H9 (cell line): ENCODE measurements around the gene SLC35F3. TPM values are rescaled to one million over a fixed set of nuclear protein-coding genes. Genes with fewer than 3 reads are reported as not detected.

Source experiments
- DNase-seq: peaks from one replicate; pipeline ENCODE4 v3.0.0-alpha.2; 2017
- H2AFZ ChIP-seq: one replicate; pipeline ENCODE4 v1.6.1; 2013; ENCODE audit warnings: mild to moderate bottlenecking, low read length, control low read depth, moderate library complexity
- H2AK5ac ChIP-seq: 2 replicates; pipeline ENCODE4 v1.6.1; 2013; ENCODE audit warnings: low read length, control low read depth, mixed read lengths; ENCODE audit not compliant: insufficient read length
- H2BK120ac ChIP-seq: one replicate; pipeline ENCODE4 v1.6.1; 2013; ENCODE audit warnings: low read depth, mild to moderate bottlenecking, low read length, control low read depth, inconsistent platforms; ENCODE audit not compliant: poor library complexity, severe bottlenecking
- H2BK12ac ChIP-seq: 2 replicates; pipeline ENCODE4 v1.6.1; 2013; ENCODE audit warnings: low read length, control low read depth, mixed read lengths, low read depth; ENCODE audit not compliant: insufficient read length
- H2BK15ac ChIP-seq: 2 replicates; pipeline ENCODE4 v1.6.1; 2013; ENCODE audit warnings: low read depth, low read length, control low read depth
- H2BK20ac ChIP-seq: one replicate; pipeline ENCODE4 v1.6.1; 2013; ENCODE audit warnings: low read depth, mild to moderate bottlenecking, low read length, control low read depth, inconsistent platforms; ENCODE audit not compliant: poor library complexity, severe bottlenecking
- H2BK5ac ChIP-seq: 2 replicates; pipeline ENCODE4 v1.6.1; 2013; ENCODE audit warnings: low read length, control low read depth, mixed read lengths; ENCODE audit not compliant: insufficient read length
- H3K14ac ChIP-seq: 2 replicates; pipeline ENCODE4 v1.6.1; 2013; ENCODE audit warnings: low read length, control low read depth; ENCODE audit not compliant: insufficient read depth
- H3K18ac ChIP-seq: 2 replicates; pipeline ENCODE4 v1.6.1; 2013; ENCODE audit warnings: low read depth, mild to moderate bottlenecking, mixed read lengths, low read length, control low read depth; ENCODE audit not compliant: insufficient read length
- H3K23ac ChIP-seq: 2 replicates; pipeline ENCODE4 v1.6.1; 2013; ENCODE audit warnings: low read length, control low read depth, mixed read lengths, low read depth; ENCODE audit not compliant: insufficient read length
- H3K23me2 ChIP-seq: 2 replicates; pipeline ENCODE4 v1.6.1; 2013; ENCODE audit warnings: low read depth, mild to moderate bottlenecking, mixed read lengths, low read length, control low read depth; ENCODE audit not compliant: insufficient read length, poor library complexity, severe bottlenecking
- H3K27ac ChIP-seq: 2 replicates; pipeline ENCODE4 v1.5.1; 2013; ENCODE audit warnings: low read length, control low read depth, mixed read lengths, low read depth; ENCODE audit not compliant: insufficient read length
- H3K27me3 ChIP-seq: 2 replicates; pipeline ENCODE4 v1.6.1; 2013; ENCODE audit warnings: low read length, control low read depth, inconsistent platforms; ENCODE audit not compliant: insufficient read depth
- H3K4ac ChIP-seq: 2 replicates; pipeline ENCODE4 v1.6.1; 2013; ENCODE audit warnings: low read depth, mild to moderate bottlenecking, control low read depth, inconsistent platforms, low read length, moderate library complexity
- H3K4me1 ChIP-seq: 2 replicates; pipeline ENCODE4 v1.6.1; 2013; ENCODE audit warnings: low read length, control low read depth, inconsistent platforms; ENCODE audit not compliant: insufficient read depth
- H3K4me2 ChIP-seq: 2 replicates; pipeline ENCODE4 v1.6.1; 2013; ENCODE audit warnings: low read length, control low read depth, mixed read lengths; ENCODE audit not compliant: insufficient read length, insufficient read depth
- H3K56ac ChIP-seq: 2 replicates; pipeline ENCODE4 v1.6.1; 2013; ENCODE audit warnings: low read depth, mild to moderate bottlenecking, mixed read lengths, low read length, control low read depth; ENCODE audit not compliant: insufficient read length
- H3K79me1 ChIP-seq: 2 replicates; pipeline ENCODE4 v1.6.1; 2013; ENCODE audit warnings: low read depth, mild to moderate bottlenecking, moderate library complexity, low read length, control low read depth, inconsistent platforms; ENCODE audit not compliant: insufficient read depth, poor library complexity, severe bottlenecking
- H3K79me2 ChIP-seq: 2 replicates; pipeline ENCODE4 v1.6.1; 2013; ENCODE audit warnings: low read length, control low read depth, inconsistent platforms; ENCODE audit not compliant: insufficient read depth
- H3K9ac ChIP-seq: 2 replicates; pipeline ENCODE4 v1.6.1; 2013; ENCODE audit warnings: low read length, control low read depth, mixed read lengths; ENCODE audit not compliant: insufficient read length; ENCODE audit errors: extremely low read depth
- H3K9me3 ChIP-seq: one replicate; pipeline ENCODE4 v1.6.1; 2013; ENCODE audit warnings: low read depth, low read length, inconsistent platforms; ENCODE audit not compliant: control insufficient read depth
- H3T11ph ChIP-seq: one replicate; pipeline ENCODE4 v1.6.1; 2013; ENCODE audit warnings: mild to moderate bottlenecking, low read length, control low read depth, inconsistent platforms
- H4K20me1 ChIP-seq: one replicate; pipeline ENCODE4 v1.6.1; 2013; ENCODE audit not compliant: control insufficient read depth, insufficient read length, insufficient read depth
- H4K5ac ChIP-seq: 2 replicates; pipeline ENCODE4 v1.6.1; 2013; ENCODE audit warnings: low read depth, mild to moderate bottlenecking, mixed read lengths, low read length, control low read depth; ENCODE audit not compliant: insufficient read length
- H4K8ac ChIP-seq: replicated peaks from 2 replicates; pipeline ENCODE4 v1.6.1; 2013; ENCODE audit warnings: low read length, control low read depth, mixed read lengths, low read depth; ENCODE audit not compliant: insufficient read length
- H4K91ac ChIP-seq: 2 replicates; pipeline ENCODE4 v1.6.1; 2013; ENCODE audit warnings: low read depth, mild to moderate bottlenecking, moderate library complexity, mixed read lengths, low read length, control low read depth; ENCODE audit not compliant: insufficient read length
- H3K27ac Mint-ChIP-seq, 3 experiments: 2 replicates in 2 of 3; 3 replicates in 1 of 3; pipeline ENCODE4 v1.8.0; 2020 to 2021; ENCODE audit warnings: mixed read lengths in 3 of 3, mild to moderate bottlenecking in 1 of 3, moderate library complexity in 1 of 3
- H3K27me3 Mint-ChIP-seq: 2 replicates; pipeline ENCODE4 v1.8.0; 2021; ENCODE audit warnings: low read depth, mild to moderate bottlenecking, moderate library complexity, mixed read lengths
- H3K36me3 Mint-ChIP-seq, 3 experiments: 2 replicates in 2 of 3; 3 replicates in 1 of 3; pipeline ENCODE4 v1.8.0; 2020 to 2021; ENCODE audit warnings: low read depth in 3 of 3, mixed read lengths in 3 of 3; ENCODE audit not compliant: insufficient read depth in 1 of 3
- H3K4me1 Mint-ChIP-seq, 2 experiments: 2 replicates each; pipeline ENCODE4 v1.8.0; 2020; ENCODE audit warnings: mixed read lengths in 2 of 2
- H3K4me3 Mint-ChIP-seq, 2 experiments: 2 replicates in 1 of 2; 3 replicates in 1 of 2; pipeline ENCODE4 v1.8.0; 2020 to 2021; ENCODE audit warnings: mild to moderate bottlenecking in 2 of 2, mixed read lengths in 2 of 2, moderate library complexity in 1 of 2
- H3K9me3 Mint-ChIP-seq, 2 experiments: 2 replicates in 1 of 2; 3 replicates in 1 of 2; pipeline ENCODE4 v1.8.0; 2020; ENCODE audit warnings: mild to moderate bottlenecking in 2 of 2, mixed read lengths in 2 of 2, moderate library complexity in 1 of 2
- WGBS: extraction: QIAGEN DNeasy Blood & Tissue Kit; methylation state at CpG from one replicate; pipeline ENCODE4 v1.1.7; 2013; ENCODE audit warnings: missing lambda C conversion rate, low lambda C conversion rate, mixed read lengths; ENCODE audit not compliant: insufficient read length; ENCODE audit errors: extremely low coverage; 5-methylcytosine and 5-hydroxymethylcytosine counted together
- total RNA-seq: library from RNA; stranded (reverse); gene quantifications from 2 replicates; pipeline ENCODE4 v1.2.1, GENCODE V29; 2021
- TF ChIP-seq, protein P1 (sequence below): fragments of 200-600 bp; sonication (generic); conservative IDR thresholded peaks from 3 replicates; pipeline ENCODE4 v1.8.0; 2021; ENCODE audit warnings: antibody characterized with exemption, mild to moderate bottlenecking

The SLC35F3 gene
- total RNA-seq, 1 experiment from 2014 or later, result 0.81 TPM

DNA sequence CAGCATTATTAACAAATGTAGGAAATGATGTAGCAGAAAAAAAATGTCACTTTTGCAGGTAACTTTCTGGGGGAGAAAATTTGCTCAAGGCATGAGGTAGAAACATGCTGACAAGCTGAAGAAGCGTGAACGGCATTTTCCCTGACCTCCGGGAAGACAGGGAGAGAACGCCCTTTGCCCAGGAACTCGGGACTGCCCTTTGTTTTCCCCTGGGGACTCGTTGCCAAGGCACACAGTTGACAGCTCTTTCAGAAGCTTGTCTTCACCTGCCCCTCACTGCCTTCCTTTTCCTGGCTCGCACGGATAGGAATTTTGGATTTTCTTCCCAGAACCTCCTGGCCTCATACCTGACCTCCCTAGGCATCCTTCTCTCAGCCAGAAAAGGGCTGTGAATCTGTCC lies 416.1 kb downstream of the SLC35F3 start:
- H3K27me3 Mint-ChIP-seq, result peaks cover 27% of the 10 kb centered on the region
- Histone ChIP-seq H3K27ac (no peak overlapping the region), H3K56ac (no peak overlapping the region), H4K91ac (no peak overlapping the region), H3K18ac (no peak overlapping the region), H3K4me1 (peaks cover 4% of the 10 kb centered on the region; the same call in 1 of the 2 replicates), H3K27me3 (no peaks in the 10 kb centered on the region), H4K8ac (no peak overlapping the region), H3T11ph (no peak overlapping the region), H4K5ac (no peak overlapping the region), H3K4me2 (no peak overlapping the region), H2AFZ (no peak overlapping the region), H3K9ac (no peak overlapping the region), H3K79me2 (no peaks in the 10 kb centered on the region), H2BK120ac (no peak overlapping the region), H3K9me3 (no peaks in the 10 kb centered on the region), H2BK15ac (no peak overlapping the region), H3K14ac (no peak overlapping the region), H2AK5ac (no peak overlapping the region), H4K20me1 (no peaks in the 10 kb centered on the region), H2BK12ac (no peak overlapping the region), H2BK20ac (no peak overlapping the region), H3K79me1 (no peaks in the 10 kb centered on the region), H2BK5ac (no peak overlapping the region), H3K23ac (no peak overlapping the region), H3K23me2 (no peaks in the 10 kb centered on the region), H3K4ac (no peak overlapping the region)
- no peak overlapping the region for H3K27ac Mint-ChIP-seq
- H3K4me3 Mint-ChIP-seq, result no peak overlapping the region
- no peak for DNase-seq
- TF ChIP-seq, protein P1, sequence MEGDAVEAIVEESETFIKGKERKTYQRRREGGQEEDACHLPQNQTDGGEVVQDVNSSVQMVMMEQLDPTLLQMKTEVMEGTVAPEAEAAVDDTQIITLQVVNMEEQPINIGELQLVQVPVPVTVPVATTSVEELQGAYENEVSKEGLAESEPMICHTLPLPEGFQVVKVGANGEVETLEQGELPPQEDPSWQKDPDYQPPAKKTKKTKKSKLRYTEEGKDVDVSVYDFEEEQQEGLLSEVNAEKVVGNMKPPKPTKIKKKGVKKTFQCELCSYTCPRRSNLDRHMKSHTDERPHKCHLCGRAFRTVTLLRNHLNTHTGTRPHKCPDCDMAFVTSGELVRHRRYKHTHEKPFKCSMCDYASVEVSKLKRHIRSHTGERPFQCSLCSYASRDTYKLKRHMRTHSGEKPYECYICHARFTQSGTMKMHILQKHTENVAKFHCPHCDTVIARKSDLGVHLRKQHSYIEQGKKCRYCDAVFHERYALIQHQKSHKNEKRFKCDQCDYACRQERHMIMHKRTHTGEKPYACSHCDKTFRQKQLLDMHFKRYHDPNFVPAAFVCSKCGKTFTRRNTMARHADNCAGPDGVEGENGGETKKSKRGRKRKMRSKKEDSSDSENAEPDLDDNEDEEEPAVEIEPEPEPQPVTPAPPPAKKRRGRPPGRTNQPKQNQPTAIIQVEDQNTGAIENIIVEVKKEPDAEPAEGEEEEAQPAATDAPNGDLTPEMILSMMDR, result no peak
- no CpG with 5 or more reads among the region's 8 CpGs for WGBS
- H3K4me1 Mint-ChIP-seq, result peaks cover 15 to 17% of the 10 kb centered on the region in 2 experiments
- H3K9me3 Mint-ChIP-seq, result no peaks in the 10 kb centered on the region
- no peaks in the 10 kb centered on the region for H3K36me3 Mint-ChIP-seq
